HG02642 (cell line): ENCODE measurements around the gene HTT.
A peak's percentile ranks its signal among the peaks of the same experiment; 100 is the strongest.

Experiments used
- ATAC-seq: cut with Tn5 transposase; IDR thresholded peaks from one replicate; pipeline ENCODE4 v1.9.1; 2021; ENCODE audit warnings: mild to moderate bottlenecking; ENCODE audit not compliant: unreplicated experiment, poor library complexity

Gene HTT

GRCh38 chr4:3283916-3284315 lies 209.4 kb downstream of the HTT start:
- ATAC-seq: no peak

- ATAC-seq: no peak
Measured at GRCh38 chr4:3284734-3285557, 210.5 kb downstream of the HTT start.

GRCh38 chr4:3285558-3286334 lies 211.3 kb downstream of the HTT start:
- peak; percentile 82 for ATAC-seq

- ATAC-seq: no peak
Measured at GRCh38 chr4:3286335-3287175, 212.1 kb downstream of the HTT start.

GRCh38 chr4:3287271-3287971 lies 212.9 kb downstream of the HTT start:
- ATAC-seq: no peak

DNA sequence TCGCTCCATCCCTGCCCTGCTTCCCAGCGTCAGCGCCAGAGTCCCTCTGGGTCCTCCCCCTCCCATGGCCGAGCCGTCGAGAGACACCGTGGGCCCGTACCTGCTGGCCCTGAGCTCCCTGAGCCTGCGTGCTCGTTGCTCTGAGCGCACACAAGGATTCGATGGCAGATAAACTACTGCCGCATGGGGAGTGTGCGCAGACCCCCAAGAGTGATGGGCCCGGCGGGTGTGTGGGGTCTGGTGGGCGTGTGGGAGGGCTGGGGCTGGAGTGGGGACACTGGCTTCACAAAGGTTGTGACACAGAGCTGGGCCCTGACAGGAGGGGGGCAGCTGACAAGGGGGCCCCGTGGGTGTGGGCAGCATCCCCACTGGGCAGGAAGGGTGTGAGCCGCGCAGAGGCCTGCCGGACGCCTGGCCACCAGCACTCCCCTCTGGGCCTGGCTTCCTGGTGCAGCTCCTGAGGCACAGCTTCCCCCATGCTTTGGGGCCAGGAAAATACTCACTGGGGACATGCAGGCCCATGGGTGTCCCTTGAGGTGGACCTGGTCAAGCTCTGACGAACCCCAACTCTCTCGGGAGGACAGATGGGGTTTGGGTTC lies 213.6 kb downstream of the HTT start:
- ATAC-seq: no peak

DNA sequence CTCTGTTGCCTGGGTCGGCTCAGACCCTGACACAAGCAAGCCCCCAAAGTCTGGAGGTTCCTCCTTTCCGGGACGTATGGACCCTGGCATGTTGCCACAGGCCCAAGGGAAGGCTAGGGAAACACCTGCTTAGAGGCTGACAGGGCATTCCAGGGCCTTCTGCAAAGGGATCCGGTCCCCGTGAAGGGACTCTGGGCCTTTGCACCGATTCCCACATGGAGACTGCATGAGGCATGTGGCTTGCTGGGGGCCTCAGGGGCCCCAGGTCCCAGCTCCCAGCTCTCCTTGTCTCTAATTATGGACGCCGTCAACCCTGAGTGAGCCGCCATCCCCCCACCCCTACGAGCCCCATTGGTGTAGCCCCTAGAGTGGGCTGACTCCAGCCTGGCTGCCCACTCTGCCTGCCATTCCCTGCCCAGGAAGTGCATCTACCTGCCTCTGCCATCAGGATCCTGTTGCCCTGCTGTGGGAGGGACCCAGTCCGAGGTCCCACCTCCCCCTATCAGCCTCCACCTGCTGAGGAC lies 214.2 kb downstream of the HTT start:
- ATAC-seq: no peak

DNA sequence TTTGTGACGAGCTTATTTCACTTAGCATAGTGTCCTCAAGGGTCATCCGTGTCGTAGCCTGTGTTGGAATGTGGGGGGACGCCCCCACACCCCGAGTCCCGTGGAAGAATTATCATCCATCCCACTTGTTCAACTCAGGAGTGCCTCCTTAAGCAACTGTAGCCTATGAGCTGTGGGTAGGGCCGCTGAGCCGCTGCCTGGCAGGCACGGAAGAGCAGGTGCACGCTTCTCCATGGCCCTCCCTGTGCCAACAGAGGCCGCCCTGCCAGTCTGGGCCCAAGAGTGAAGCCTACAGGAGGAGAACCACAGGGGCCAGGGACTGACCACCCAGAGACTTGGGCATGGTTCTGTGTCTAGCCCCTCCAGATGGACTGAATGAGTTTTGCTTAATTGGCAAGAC lies 216.0 kb downstream of the HTT start:
- ATAC-seq: no peak

DNA sequence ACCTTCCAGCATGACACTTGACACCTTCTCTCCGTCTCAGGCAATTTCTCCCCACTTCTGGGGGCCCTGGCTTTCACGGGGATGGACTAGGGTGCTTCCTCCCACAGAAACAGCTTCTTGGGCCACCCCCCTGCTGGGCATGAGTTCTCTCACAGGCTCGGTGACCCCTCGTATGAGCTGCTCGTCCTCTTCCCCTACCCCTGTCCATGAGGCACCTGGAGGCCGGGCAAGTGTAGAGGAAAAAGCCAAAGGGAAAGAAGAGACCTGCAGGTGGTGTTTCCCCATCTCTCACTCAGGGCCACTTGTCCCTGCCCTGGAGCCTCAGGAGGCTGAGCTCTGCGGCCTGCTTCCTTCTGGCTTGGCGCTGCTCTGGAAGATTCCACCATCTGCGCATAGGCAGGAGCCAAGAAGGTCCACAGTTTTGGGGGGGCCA lies 216.4 kb downstream of the HTT start:
- no peak for ATAC-seq

- no peak for ATAC-seq
Measured at GRCh38 chr4:3291411-3291968, 217.0 kb downstream of the HTT start.

- ATAC-seq: peak; percentile 22
Measured at GRCh38 chr4:3291969-3292570, 217.6 kb downstream of the HTT start.

DNA sequence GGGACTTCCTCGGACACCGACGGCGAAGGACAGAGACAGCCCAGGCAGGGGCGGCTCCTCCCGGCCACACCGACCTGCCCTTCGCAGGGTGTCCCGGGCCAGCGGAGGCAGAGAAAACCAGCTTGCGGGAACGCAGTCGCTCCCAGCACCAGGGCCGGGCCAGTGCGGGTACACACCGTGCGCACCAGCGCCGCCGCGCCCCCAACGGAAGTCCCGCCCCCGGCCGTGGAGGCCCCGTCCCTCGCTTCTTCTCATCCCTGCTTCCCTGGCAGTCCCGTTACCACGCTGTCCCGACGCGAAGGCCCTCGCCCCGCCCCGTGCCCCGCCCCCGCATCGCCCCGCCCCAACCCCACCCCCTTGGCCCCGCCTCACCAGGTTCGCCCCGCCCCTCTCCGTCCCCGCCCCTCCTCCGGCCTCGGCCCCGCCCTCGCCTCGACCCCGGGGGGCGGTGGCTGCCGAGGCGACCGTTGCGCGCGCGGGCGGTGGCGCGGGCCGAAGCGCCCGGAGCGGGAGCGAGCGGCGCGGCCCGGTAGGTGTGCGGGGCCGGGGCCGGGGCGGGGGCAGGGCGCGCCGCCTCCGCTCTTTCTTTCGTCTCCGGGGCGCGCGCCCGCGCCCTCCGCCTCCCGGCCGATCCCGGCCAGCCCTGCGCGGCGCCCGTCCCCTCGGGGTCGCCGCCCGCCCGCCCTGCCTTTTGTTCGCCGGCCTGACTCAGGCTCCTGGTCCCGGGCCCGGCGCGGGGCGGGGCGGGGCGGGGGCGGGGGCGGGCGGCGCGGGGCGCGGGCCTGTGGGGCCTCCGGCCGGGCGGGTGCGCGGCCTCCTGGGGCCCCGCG lies 218.3 kb downstream of the HTT start, which contains the start of gene RGS12:
Gene RGS12 (plus strand): TSS at position 451 of the 830 bp plus-strand sequence. CDS start 23,150 bp downstream, outside the sequence.
- ATAC-seq: peak; percentile 87
